ENCODE results near the gene GALNT2. TPM values are rescaled to one million over a fixed set of nuclear protein-coding genes. Genes with fewer than 3 reads are reported as not detected.

The GALNT2 gene
- total RNA-seq, 1 donor = 17.2 TPM

DNA sequence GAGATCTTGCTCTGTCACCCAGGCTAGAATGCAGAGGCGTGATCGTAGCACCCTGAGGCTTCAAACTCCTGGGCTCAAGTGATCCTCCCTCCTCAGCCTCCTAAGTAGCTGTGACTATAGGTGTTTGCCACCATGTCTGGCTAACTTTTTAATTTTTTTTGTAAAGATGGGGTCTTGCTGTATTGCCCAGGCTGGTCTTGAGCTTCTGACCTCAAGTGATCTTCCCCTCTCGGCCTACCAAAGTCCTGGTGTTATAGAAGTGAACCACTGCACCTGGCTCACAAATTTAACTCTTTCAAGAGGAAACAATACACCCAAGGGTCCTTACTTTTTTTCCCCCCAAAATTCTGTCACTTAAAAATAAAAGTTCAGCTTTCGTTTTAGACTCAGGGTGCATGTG lies 62.3 kb downstream of the GALNT2 start:
- no peak overlapping the region for H3K4me3 ChIP-seq (ENCODE audit: low read length)
- peaks cover 37% of the 10 kb centered on the region for H3K4me1 ChIP-seq (ENCODE audit: insufficient read depth, low read length)
- no peaks in the 10 kb centered on the region for H3K9me3 ChIP-seq (ENCODE audit: low read depth, low read length)
- H3K27me3 ChIP-seq (ENCODE audit: insufficient read depth, low read length) = no peaks in the 10 kb centered on the region

- no peaks in the 10 kb centered on the region for H3K9me3 ChIP-seq (ENCODE audit: low read depth, low read length)
- H3K27me3 ChIP-seq (ENCODE audit: insufficient read depth, low read length) = no peaks in the 10 kb centered on the region
- H3K4me1 ChIP-seq (ENCODE audit: insufficient read depth, low read length) = peaks cover 26% of the 10 kb centered on the region
- H3K4me3 ChIP-seq (ENCODE audit: low read length) = no peak overlapping the region
Observed at GRCh38 chr1:230130172-230130944, 63.3 kb downstream of the GALNT2 start.

DNA sequence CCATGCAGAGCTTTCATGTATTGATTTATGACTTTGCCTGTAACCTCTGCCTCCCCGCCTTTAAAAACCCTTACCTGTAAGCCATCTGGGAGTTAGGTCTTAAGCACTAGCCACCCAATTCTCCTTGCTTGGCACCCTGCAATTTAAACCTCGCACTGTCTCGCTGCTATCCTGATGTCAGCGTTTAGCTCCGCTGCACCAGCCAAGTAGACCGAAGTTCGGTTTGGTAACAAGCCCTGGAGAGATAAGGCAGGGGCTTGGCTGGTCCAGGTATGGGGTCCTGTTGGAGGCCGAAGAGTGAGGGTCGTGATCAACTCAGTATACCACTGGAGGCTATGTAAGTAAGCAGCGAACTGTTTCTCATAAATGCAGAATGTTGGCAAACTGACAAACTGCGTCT lies 64.4 kb downstream of the GALNT2 start:
- H3K4me1 ChIP-seq (ENCODE audit: insufficient read depth, low read length) = peaks cover 15% of the 10 kb centered on the region
- no peaks in the 10 kb centered on the region for H3K27me3 ChIP-seq (ENCODE audit: insufficient read depth, low read length)
- H3K9me3 ChIP-seq (ENCODE audit: low read depth, low read length) = no peaks in the 10 kb centered on the region
- H3K4me3 ChIP-seq (ENCODE audit: low read length) = no peak overlapping the region

- Histone ChIP-seq H3K4me1 (ENCODE audit: insufficient read depth, low read length) (peaks cover 2% of the 10 kb centered on the region), H3K9me3 (ENCODE audit: low read depth, low read length) (no peaks in the 10 kb centered on the region), H3K27me3 (ENCODE audit: insufficient read depth, low read length) (no peaks in the 10 kb centered on the region), H3K4me3 (ENCODE audit: low read length) (no peak overlapping the region)
Observed at GRCh38 chr1:230132758-230133157, 65.7 kb downstream of the GALNT2 start.

- Histone ChIP-seq H3K27me3 (ENCODE audit: insufficient read depth, low read length) (no peaks in the 10 kb centered on the region), H3K4me1 (ENCODE audit: insufficient read depth, low read length) (peaks cover 6% of the 10 kb centered on the region), H3K9me3 (ENCODE audit: low read depth, low read length) (no peaks in the 10 kb centered on the region), H3K4me3 (ENCODE audit: low read length) (no peak overlapping the region)
Observed at GRCh38 chr1:230135726-230136125, 68.7 kb downstream of the GALNT2 start.

DNA sequence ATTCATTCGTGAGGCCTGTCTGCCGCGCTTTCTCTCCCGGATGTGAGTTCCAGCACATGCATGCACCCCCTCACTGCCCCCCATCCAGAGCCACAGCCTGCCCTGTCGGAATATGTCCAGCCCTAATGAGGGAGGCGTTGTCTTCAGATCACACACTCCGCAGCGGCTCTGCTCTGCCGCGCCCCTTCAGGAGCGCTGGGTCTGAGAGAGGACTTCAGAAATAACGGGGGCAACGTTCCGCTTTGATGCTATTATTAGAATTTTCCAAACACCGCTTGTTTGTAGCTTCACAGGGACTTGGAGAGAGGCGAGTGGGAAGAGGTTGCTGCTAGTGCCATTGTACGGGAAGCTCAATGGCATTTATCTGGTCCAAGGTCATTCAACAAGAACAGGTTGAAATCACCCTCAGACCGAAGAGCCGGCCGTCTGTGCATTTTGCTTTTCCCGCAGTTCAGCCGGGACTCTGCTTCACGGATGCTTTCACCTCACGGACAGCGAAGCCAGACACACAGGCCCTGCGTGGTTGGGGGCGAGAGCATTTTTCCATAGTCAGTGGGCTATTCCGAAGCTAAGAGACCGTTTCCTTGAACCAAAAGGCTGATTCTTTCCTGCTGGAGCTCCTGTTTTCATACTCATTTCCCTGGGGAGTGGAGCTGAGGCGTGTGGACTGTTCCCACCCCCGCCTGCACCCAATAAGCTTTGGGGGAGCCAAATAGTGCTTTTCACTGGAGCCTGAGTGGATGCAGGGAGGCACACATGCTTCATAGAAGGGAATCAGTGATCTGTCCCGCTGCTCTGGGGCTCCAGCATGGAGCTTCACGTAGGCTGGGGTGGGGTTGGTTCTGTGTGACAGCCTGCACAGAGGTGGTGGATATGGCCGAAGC lies 69.7 kb downstream of the GALNT2 start:
- H3K4me1 ChIP-seq (ENCODE audit: insufficient read depth, low read length) = peaks cover 6% of the 10 kb centered on the region
- no peaks in the 10 kb centered on the region for H3K27me3 ChIP-seq (ENCODE audit: insufficient read depth, low read length)
- no peaks in the 10 kb centered on the region for H3K9me3 ChIP-seq (ENCODE audit: low read depth, low read length)
- no peak overlapping the region for H3K4me3 ChIP-seq (ENCODE audit: low read length)

GRCh38 chr1:230137337-230137815 lies 70.3 kb downstream of the GALNT2 start:
- H3K9me3 ChIP-seq (ENCODE audit: low read depth, low read length) = no peaks in the 10 kb centered on the region
- no peak overlapping the region for H3K4me3 ChIP-seq (ENCODE audit: low read length)
- peaks cover 6% of the 10 kb centered on the region for H3K4me1 ChIP-seq (ENCODE audit: insufficient read depth, low read length)
- H3K27me3 ChIP-seq (ENCODE audit: insufficient read depth, low read length) = no peaks in the 10 kb centered on the region

DNA sequence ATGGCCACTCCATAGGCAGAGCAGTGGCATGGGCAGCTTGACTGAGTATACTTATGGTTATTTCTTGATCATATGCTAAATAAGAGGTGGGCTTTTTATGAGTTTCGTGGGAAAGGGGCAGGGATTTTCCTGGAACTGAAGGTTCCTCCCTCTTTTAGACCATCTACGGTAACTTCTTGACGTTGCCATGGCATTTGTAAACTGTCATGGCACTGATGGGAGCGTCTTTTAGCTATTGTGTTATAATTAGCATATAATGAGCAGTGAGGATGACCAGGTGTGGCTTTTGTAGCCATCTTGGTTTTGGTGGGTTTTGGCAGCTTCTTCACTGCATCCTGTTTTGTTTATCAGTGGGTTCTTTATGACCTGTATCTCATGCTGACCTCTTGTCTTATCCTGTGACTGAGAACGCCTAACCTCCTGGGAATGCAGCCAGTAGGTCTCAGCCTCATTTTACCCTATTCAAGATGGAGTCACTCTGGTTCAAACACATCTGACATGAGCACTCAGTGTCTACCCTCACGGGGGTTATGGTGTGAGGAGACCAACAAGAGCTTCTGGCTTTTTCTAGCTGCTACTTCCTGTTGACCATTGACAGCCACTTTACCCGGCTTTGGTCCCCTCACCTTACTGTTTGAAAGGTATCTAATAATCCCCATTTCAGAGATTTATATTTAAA lies 71.7 kb downstream of the GALNT2 start:
- Histone ChIP-seq H3K4me3 (ENCODE audit: low read length) (no peak overlapping the region), H3K27me3 (ENCODE audit: insufficient read depth, low read length) (no peaks in the 10 kb centered on the region), H3K4me1 (ENCODE audit: insufficient read depth, low read length) (peaks cover 6% of the 10 kb centered on the region), H3K9me3 (ENCODE audit: low read depth, low read length) (no peaks in the 10 kb centered on the region)

DNA sequence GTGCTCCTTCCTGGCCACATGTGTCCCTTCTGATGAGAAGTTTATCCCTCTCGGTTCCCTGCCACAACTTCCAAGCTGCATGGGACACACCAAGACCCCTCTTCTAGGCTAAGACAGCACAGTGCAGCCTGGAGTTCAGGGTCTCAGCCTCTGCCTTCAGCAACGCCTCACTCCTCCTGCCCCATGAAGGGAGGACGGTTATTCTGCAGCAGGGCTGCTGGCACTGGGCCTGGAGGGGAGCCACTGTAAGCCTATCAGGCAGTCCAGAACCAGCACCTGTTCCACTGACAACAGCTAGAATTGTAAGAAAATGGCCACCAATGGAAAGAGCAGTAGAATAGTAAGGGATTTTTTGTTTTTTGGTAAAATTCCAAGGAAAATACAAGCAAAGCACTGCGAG lies 72.3 kb downstream of the GALNT2 start:
- no peaks in the 10 kb centered on the region for H3K27me3 ChIP-seq (ENCODE audit: insufficient read depth, low read length)
- H3K4me3 ChIP-seq (ENCODE audit: low read length) = no peak overlapping the region
- peaks cover 12% of the 10 kb centered on the region for H3K4me1 ChIP-seq (ENCODE audit: insufficient read depth, low read length)
- H3K9me3 ChIP-seq (ENCODE audit: low read depth, low read length) = no peaks in the 10 kb centered on the region

DNA sequence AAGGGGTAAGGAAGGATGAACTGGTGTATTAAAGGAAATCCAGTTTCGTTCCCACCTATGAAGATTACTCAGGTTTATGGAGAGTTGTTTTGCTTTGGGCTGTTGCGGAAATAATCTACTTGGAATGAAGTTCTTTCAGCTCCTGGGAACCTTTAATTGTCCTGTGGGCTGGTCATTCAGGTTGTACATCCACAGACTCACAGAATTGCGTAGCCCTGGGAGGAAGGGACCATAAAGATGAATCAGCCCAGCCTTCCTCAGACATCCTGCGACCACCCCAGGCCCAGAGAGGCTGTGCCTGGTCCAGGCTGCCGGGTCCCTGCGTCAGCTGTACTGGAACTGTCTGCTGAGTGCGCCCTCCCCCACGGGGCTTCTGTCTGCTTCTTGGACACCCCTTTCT lies 72.7 kb downstream of the GALNT2 start:
- H3K4me1 ChIP-seq (ENCODE audit: insufficient read depth, low read length) = peaks cover 16% of the 10 kb centered on the region
- no peaks in the 10 kb centered on the region for H3K27me3 ChIP-seq (ENCODE audit: insufficient read depth, low read length)
- no peak overlapping the region for H3K4me3 ChIP-seq (ENCODE audit: low read length)
- H3K9me3 ChIP-seq (ENCODE audit: low read depth, low read length) = no peaks in the 10 kb centered on the region

DNA sequence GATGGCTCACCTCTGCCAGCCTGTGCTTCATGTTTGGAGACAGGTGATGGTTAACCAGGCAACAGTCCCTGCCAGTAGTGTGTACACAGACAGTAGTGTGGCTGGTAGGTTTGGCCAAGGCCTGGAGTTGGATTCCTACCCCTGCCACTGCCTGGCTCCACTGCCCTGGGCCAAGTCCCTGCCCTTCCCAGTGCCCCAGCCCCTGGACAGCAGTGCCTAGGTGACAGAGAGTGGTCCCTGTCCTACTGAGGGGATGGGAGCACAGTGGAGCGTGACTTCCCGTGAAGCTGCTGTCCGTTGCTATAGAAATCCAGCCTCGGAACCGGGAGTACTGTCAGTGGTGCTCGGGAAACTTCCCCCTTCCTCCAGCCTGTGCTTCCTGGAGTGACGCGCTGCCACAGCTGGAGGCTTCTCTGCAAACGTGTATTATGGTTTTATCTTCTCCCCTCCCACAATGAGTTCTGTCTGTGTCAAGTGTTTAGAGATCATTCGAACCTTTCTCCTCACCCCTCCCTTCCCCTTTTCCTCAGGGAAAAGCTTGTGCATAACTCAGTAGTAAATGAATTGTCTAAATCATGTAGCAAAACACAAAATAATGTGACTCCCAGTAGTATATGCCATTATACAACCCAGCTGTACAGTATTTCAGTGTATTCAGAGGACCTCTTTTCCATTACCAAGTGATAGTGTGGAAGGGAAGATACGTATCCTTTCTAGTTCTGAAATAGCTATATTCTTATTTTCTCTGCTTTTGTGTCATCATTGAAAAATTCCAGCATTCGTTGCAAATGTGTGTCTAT lies 73.4 kb downstream of the GALNT2 start:
- Histone ChIP-seq H3K4me3 (ENCODE audit: low read length) (no peak overlapping the region), H3K27me3 (ENCODE audit: insufficient read depth, low read length) (no peaks in the 10 kb centered on the region), H3K4me1 (ENCODE audit: insufficient read depth, low read length) (peaks cover 23% of the 10 kb centered on the region), H3K9me3 (ENCODE audit: low read depth, low read length) (no peaks in the 10 kb centered on the region)

DNA sequence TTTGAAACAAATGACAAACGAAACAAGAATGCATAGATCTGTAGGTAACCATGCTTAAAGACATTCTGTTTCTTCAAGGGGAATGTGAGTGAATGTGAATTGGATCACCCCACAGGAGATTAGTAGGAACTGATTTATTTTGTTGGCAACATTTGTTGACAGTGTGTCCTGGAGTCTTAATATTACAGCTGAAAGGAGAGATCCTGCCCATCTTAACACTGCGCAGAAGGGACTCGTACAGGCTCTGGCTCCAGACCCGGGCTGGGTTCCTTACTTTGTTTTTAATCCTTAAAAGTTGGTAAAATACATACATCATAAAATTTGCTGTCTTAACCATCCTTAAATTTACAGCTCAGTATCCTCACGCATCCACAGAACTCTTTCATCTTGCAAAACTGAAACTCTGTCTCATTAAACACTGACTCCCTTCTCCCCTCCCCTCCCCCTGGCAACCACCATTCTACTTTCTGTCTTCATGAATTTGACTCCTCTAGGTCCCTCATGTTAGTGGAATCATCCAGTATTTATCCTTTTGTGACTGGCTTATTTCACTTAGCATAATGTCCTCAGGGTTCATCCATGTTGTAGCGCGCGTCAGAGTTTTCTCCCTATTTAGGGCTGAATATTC lies 74.1 kb downstream of the GALNT2 start:
- Histone ChIP-seq H3K4me1 (ENCODE audit: insufficient read depth, low read length) (peaks cover 30% of the 10 kb centered on the region), H3K9me3 (ENCODE audit: low read depth, low read length) (no peaks in the 10 kb centered on the region), H3K4me3 (ENCODE audit: low read length) (no peak overlapping the region), H3K27me3 (ENCODE audit: insufficient read depth, low read length) (no peaks in the 10 kb centered on the region)

DNA sequence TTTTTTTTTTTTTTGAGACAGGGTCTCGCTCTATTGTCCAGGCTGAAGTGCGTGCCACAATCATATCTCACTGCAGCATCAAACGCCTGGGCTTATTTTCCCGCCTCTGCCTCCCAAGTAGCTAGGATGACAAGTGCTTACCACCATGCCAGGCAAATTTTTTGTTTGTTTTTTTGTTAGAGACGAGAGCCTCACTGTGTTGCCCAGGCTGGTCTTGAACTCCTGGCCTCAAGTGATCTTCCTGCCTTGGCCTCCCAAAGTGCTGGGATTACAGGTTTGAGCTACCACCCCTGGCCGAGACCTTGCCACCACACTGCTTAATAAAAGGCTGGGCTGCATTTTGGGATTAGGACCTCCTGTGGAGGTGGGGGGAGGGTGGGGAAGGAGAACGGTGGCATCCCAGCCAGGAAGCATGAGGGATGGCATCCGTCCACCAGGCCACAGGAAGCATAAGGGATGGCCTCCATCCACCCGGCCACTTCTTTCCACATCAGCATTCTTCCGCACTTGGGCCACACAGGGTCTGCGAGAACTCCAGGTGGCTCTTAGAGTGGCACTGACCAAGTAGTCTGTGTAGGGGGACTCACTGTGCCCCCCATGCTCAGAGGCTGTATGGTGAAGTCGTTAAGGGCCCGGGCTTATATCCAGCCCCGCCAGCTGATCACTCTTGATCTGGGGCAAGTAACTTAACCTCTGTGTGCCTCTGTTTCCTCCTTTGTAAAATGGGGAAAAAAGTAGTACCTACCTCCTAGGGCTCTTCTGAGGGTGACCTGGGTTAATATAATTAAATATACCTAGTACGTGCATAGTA lies 75.0 kb downstream of the GALNT2 start:
- H3K4me3 ChIP-seq (ENCODE audit: low read length) = no peak overlapping the region
- no peaks in the 10 kb centered on the region for H3K9me3 ChIP-seq (ENCODE audit: low read depth, low read length)
- H3K27me3 ChIP-seq (ENCODE audit: insufficient read depth, low read length) = no peaks in the 10 kb centered on the region
- H3K4me1 ChIP-seq (ENCODE audit: insufficient read depth, low read length) = peaks cover 39% of the 10 kb centered on the region

Measured in mononuclear cell (primary cell).